ENCODE results near the gene HIPK2. TPM values are rescaled to one million over a fixed set of nuclear protein-coding genes. Genes with fewer than 3 reads are reported as not detected.

HIPK2 gene
- total and polyA plus RNA-seq, 2 of the 4 experiments (the other 2 are of a cell fraction): 22.0 to 27.1 TPM

- TF ChIP-seq ELK1 (IDR thresholded peaks at IDR 0.05; ENCODE audit: borderline replicate concordance, low read depth, low read length): no peak
These were observed 253.6 kb downstream of the HIPK2 start (continued) for GRCh38 chr7:139523968-139524815.

GRCh38 chr7:139523199-139523941 is 254.4 kb downstream of the HIPK2 start, which contains the start of gene CLEC2L:
CLEC2L (plus strand) TSS chr7:139523685; CDS start chr7:139523928, 243 bp downstream.
- Histone ChIP-seq H3K9ac (ENCODE audit: low read depth, low read length) (no peak within 1 kb of the TSS), H4K5ac (ENCODE audit: low read depth, low read length) (no peak within 1 kb of the TSS), H3K4ac (ENCODE audit: low read depth, low read length) (no peak within 1 kb of the TSS), H3K23ac (ENCODE audit: low read depth, low read length) (no peak within 1 kb of the TSS), H2AK5ac (ENCODE audit: low read depth, low read length) (no peak within 1 kb of the TSS), H3K79me1 (ENCODE audit: low read depth in 1 of 2, low read length in 2 of 2) (no peaks in the 10 kb centered on the region), H2BK15ac (ENCODE audit: low read depth, low read length) (no peak within 1 kb of the TSS), H4K91ac (ENCODE audit: insufficient read depth, low read depth, low read length) (no peak within 1 kb of the TSS), H3K4me2 (ENCODE audit: low read depth, low read length) (peak within 1 kb of the TSS; percentile 33; the same call in 1 of the 2 replicates), H3K56ac (ENCODE audit: extremely low read depth, insufficient read depth, low read length) (no peak within 1 kb of the TSS), H4K20me1 (ENCODE audit: insufficient read depth, low read length) (peaks cover 4% of the 10 kb centered on the region; the same call in 1 of the 2 replicates), H3K18ac (ENCODE audit: low read depth, low read length) (no peak within 1 kb of the TSS), H3K27ac (ENCODE audit: insufficient read depth, low read length) (no peak within 1 kb of the TSS), H2BK120ac (ENCODE audit: low read depth, low read length) (no peak within 1 kb of the TSS), H4K8ac (ENCODE audit: low read depth in 2 of 2, low read length in 2 of 2) (no peak within 1 kb of the TSS), H3K9me3 (ENCODE audit: control insufficient read depth, insufficient read depth, low read length) (peaks cover 4% of the 10 kb centered on the region), H3K27me3 (ENCODE audit: control insufficient read depth, insufficient read depth, low read length) (peaks cover 39% of the 10 kb centered on the region), H3K9me1 (ENCODE audit: insufficient read depth, low read length) (peaks cover 4% of the 10 kb centered on the region), H2AFZ (replicated peaks; ENCODE audit: low read length, poor library complexity) (peak within 1 kb of the TSS; percentile 63), H3K14ac (replicated peaks; ENCODE audit: low read depth, low read length) (no peak within 1 kb of the TSS), H2AK9ac (replicated peaks; ENCODE audit: low read depth, low read length, poor library complexity) (no peak within 1 kb of the TSS), H2BK5ac (ENCODE audit: low read depth, low read length, poor library complexity, severe bottlenecking) (no peak within 1 kb of the TSS), H3K36me3 (ENCODE audit: control insufficient read depth, insufficient read depth, low read length) (no peaks in the 10 kb centered on the region), H3K4me3 (ENCODE audit: insufficient read depth, low read depth, low read length) (peak within 1 kb of the TSS; percentile 39; the same call in 1 of the 2 replicates), H2BK20ac (ENCODE audit: low read depth, low read length) (no peak within 1 kb of the TSS), H3K4me1 (ENCODE audit: control insufficient read depth, insufficient read depth, low read length) (peaks cover 6% of the 10 kb centered on the region; the same call in 1 of the 2 replicates)
- DNase-seq: no peak
- dilution Hi-C loops (cut with HindIII; ENCODE audit: low sequenced_read_pairs, unreplicated experiment) (no loop called here), in situ Hi-C loops (cut with MboI; ENCODE audit: low sequenced_read_pairs) (no loop called here), intact Hi-C loops (cut with micrococcal nuclease) (no loop called here)
- TF ChIP-seq MAZ (IDR thresholded peaks at IDR 0.05; ENCODE audit: borderline replicate concordance, low read depth, low read length) (0 out of 2 replicates have a peak, but pooled peaks have one; percentile 30), CEBPB (IDR thresholded peaks at IDR 0.05; ENCODE audit: low read depth, low read length) (no peak)
- peak; percentile 73 for ATAC-seq (ENCODE audit: low read depth)
- BruUV-seq (replicated peaks): no TSS peak
- CTCF ChIA-PET: no interaction called here
- POLR2A ChIA-PET (ENCODE audit: unreplicated experiment): no interaction called here
- WGBS, 2 experiments (ENCODE audit: extremely low coverage in 2 of 2, insufficient read length in 1 of 2): 2% methylated on average over 26 of the region's 75 CpGs; no CpG with 5 or more reads in 1 of the 2 experiments

All from IMR-90 (cell line).